OCI-LY3 (cell line): Measurements from ENCODE around the gene SYCE1.
"Not testable (repeated sequence)": the region's sequence is repeated elsewhere in the genome, so short reads cannot be mapped to it uniquely, and the experiment has no call there.

ENCODE experiments used
- H2AFZ ChIP-seq: fragments of 200-600, 300-600 bp; shearing (Covaris generic); 2 replicates; pipeline ENCODE4 v1.6.0; 2014; ENCODE audit warnings: antibody characterized with exemption, low read depth, low read length
- H3K27ac ChIP-seq: fragments of 200-600, 300-600 bp; sonication (generic); 2 replicates; pipeline ENCODE4 v1.5.1; 2014; ENCODE audit warnings: mild to moderate bottlenecking, low read length, moderate library complexity, mixed read lengths
- H3K27me3 ChIP-seq: fragments of 200-600, 300-600 bp; sonication (generic); 2 replicates; pipeline ENCODE4 v1.6.1; 2014; ENCODE audit warnings: low read depth, low read length, mixed read lengths
- H3K36me3 ChIP-seq: fragments of 200-600, 300-600 bp; sonication (generic); replicated peaks from 2 replicates; pipeline ENCODE3; 2014; ENCODE audit warnings: low read depth, low read length, mixed read lengths
- H3K4me1 ChIP-seq: fragments of 300-600, 200-600 bp; sonication (generic); 2 replicates; pipeline ENCODE4 v1.6.1; 2014; ENCODE audit warnings: low read length, mixed read lengths
- H3K4me2 ChIP-seq: fragments of 200-600, 300-600 bp; sonication (generic); 2 replicates; pipeline ENCODE4 v1.6.1; 2014; ENCODE audit warnings: low read length, mixed read lengths
- H3K4me3 ChIP-seq: fragments of 300-600, 200-600 bp; sonication (generic); 2 replicates; pipeline ENCODE4 v1.5.1; 2014; ENCODE audit warnings: antibody characterized with exemption, mild to moderate bottlenecking, low read length, moderate library complexity
- H3K79me2 ChIP-seq: fragments of 300-600, 200-600 bp; shearing (Covaris generic); 2 replicates; pipeline ENCODE4 v1.6.1; 2014; ENCODE audit warnings: mild to moderate bottlenecking, low read length, mixed read lengths
- H3K9ac ChIP-seq: fragments of 300-600, 200-600 bp; shearing (Covaris generic); 2 replicates; pipeline ENCODE4 v1.6.0; 2014; ENCODE audit warnings: mild to moderate bottlenecking, low read length, moderate library complexity
- H3K9me3 ChIP-seq: fragments of 200-600, 300-600 bp; shearing (Covaris generic); 2 replicates; pipeline ENCODE4 v1.6.1; 2014; ENCODE audit warnings: low read length, mixed read lengths; ENCODE audit not compliant: insufficient read depth
- H4K20me1 ChIP-seq: fragments of 200-600, 300-600 bp; sonication (generic); 2 replicates; pipeline ENCODE4 v1.6.1; 2016; ENCODE audit warnings: low read length, mixed read lengths; ENCODE audit not compliant: insufficient read depth
- EZH2phosphoT487 ChIP-seq: fragments of 200-600 bp; shearing (Covaris generic); IDR thresholded peaks from 2 replicates; pipeline ENCODE4 v1.6.1; 2018; ENCODE audit warnings: antibody characterized with exemption, mixed run types, low read depth
- TF ChIP-seq, protein P1 (sequence below): fragments of 200-600, 300-600 bp; sonication (generic); IDR thresholded peaks from 2 replicates; pipeline ENCODE4 v1.5.1; 2014; ENCODE audit warnings: antibody characterized with exemption, low read length, low read depth

The SYCE1 gene

DNA sequence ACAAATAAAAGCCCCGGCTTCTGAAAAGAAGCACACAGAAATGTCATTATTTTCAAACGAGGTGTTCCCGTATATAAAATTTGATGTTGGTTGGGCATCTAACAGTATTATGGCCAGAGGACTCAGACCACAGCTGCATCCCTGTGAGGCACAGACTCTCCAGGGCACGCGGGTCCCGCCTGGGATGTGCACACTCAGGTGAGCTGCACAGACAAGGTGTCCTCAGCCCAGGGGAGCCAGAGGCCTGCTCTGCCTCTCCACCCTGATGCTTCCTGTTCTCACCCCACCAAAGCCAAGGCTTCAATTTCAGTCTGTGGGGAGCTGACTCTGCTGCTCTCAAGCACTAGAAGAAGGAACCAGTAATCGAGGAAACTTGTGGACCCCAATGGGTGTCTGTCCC is 39.9 kb downstream of the SYCE1 start:
- no peaks in the 10 kb centered on the region; the same call in 1 of the 2 replicates for H3K4me1 ChIP-seq

DNA sequence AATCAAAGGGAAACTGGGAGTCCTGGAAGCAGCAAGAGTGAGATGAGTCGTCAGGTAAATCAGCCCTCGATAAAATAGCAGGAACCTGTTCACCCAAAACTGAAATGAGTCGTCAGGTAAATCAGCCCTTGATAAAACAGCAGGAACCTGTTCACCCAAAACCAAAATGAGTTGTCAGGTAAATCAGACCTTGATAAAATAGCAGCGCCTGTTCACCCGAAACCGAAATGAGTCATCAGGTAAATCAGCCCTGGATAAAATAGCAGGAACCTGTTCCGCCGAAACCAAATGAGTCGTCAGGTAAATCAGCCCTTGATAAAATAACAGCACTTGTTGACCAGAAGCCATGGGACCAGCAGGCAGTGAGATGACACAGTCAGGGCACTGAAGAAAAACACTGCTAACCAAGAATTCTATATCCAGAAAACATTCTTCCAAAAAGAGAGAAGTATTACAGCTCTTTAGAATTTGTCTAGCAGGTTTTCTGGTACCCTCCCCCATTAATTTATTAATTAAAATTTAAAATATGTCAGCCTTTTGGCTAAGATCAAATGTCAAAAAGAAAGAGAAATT is 41.7 kb downstream of the SYCE1 start:
- Histone ChIP-seq H3K36me3 (no peaks in the 10 kb centered on the region), H2AFZ (no peak overlapping the region), H4K20me1 (no peaks in the 10 kb centered on the region), H3K9me3 (peaks cover 3% of the 10 kb centered on the region; the same call in 1 of the 2 replicates), H3K27me3 (no peaks in the 10 kb centered on the region), H3K4me2 (no peak overlapping the region), H3K27ac (no peak overlapping the region), H3K4me3 (no peak overlapping the region), H3K9ac (no peak overlapping the region), H3K79me2 (no peaks in the 10 kb centered on the region), H3K4me1 (peaks cover 4% of the 10 kb centered on the region)
- TF ChIP-seq EZH2phosphoT487, result no peak
- TF ChIP-seq, protein P1, sequence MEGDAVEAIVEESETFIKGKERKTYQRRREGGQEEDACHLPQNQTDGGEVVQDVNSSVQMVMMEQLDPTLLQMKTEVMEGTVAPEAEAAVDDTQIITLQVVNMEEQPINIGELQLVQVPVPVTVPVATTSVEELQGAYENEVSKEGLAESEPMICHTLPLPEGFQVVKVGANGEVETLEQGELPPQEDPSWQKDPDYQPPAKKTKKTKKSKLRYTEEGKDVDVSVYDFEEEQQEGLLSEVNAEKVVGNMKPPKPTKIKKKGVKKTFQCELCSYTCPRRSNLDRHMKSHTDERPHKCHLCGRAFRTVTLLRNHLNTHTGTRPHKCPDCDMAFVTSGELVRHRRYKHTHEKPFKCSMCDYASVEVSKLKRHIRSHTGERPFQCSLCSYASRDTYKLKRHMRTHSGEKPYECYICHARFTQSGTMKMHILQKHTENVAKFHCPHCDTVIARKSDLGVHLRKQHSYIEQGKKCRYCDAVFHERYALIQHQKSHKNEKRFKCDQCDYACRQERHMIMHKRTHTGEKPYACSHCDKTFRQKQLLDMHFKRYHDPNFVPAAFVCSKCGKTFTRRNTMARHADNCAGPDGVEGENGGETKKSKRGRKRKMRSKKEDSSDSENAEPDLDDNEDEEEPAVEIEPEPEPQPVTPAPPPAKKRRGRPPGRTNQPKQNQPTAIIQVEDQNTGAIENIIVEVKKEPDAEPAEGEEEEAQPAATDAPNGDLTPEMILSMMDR, result no peak

More for the DNA sequence above, 39.9 kb downstream of the SYCE1 start:
- H3K27ac ChIP-seq, result no peak overlapping the region
- no peak overlapping the region for H3K4me3 ChIP-seq
- no peak overlapping the region for H3K4me2 ChIP-seq
- no peaks in the 10 kb centered on the region for H4K20me1 ChIP-seq
- H3K36me3 ChIP-seq, result no peaks in the 10 kb centered on the region
- no peak overlapping the region for H3K9ac ChIP-seq
- no peak overlapping the region for H2AFZ ChIP-seq
- H3K79me2 ChIP-seq, result no peaks in the 10 kb centered on the region
- H3K9me3 ChIP-seq, result peaks cover 3% of the 10 kb centered on the region; the same call in 1 of the 2 replicates
- no peaks in the 10 kb centered on the region for H3K27me3 ChIP-seq
- TF ChIP-seq, protein P1, result no peak
- TF ChIP-seq EZH2phosphoT487, result no peak

DNA sequence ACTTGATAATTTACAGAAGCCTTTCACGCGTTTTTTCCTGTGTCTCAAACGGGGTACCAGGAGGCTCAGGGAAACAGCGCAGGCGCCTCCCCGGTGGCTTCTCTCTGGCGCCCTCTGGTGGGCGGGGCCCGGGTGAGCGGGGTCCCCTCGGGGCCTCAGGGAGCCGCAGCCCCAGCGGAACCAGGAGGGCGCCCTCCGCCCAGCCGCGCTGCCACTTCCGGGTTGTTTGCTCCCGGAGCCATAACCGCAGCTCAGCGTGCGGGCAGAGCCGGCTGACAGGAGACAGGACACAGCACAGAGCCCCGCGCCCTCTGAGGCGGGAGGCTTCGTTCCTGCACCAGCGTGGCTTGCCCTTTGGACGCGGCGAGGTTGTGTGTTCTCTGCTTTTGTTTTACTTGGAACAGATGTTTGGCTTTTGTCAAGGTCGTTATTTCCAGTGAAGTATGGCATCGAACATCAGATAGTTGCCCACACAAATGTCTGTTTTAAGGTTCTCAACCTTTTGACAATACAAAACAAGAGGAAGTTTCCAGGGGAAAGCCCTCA is 45.1 kb downstream of the SYCE1 start:
- H3K9me3 ChIP-seq, result peaks cover 3% of the 10 kb centered on the region; the same call in 1 of the 2 replicates
- peak overlapping the region; percentile 80 for H3K9ac ChIP-seq
- no peaks in the 10 kb centered on the region for H4K20me1 ChIP-seq
- TF ChIP-seq, protein P1, result peak; percentile 73
- TF ChIP-seq EZH2phosphoT487, result no peak
- H3K36me3 ChIP-seq, result no peaks in the 10 kb centered on the region
- H2AFZ ChIP-seq, result peak overlapping the region; percentile 99
- H3K27me3 ChIP-seq, result no peaks in the 10 kb centered on the region
- peak overlapping the region; percentile 22; the same call in 1 of the 2 replicates for H3K27ac ChIP-seq
- H3K4me2 ChIP-seq, result peak overlapping the region; percentile 96
- H3K79me2 ChIP-seq, result no peaks in the 10 kb centered on the region
- peaks cover 4% of the 10 kb centered on the region for H3K4me1 ChIP-seq
- H3K4me3 ChIP-seq, result peak overlapping the region; percentile 92

DNA sequence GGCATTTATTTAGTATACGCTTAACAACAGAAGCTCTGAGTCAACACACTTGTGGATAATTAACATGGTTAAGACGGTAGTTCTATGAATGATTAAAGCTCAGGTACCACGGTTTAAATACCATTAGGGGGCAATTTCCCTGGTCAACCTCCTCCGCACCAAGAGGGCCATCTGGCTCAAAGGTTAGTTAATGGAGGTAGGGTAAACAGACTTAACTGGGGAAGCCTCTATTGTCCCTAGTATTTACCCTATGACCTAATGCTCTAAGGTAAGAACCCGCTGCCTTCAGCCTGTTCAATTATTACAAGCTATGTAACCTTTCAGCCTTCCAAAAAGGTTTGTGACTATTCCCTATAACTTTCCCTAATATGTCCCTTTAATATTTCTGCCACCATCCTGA is 46.9 kb downstream of the SYCE1 start:
- H3K27ac ChIP-seq, H3K9me3 ChIP-seq, H2AFZ ChIP-seq, H3K36me3 ChIP-seq, H3K4me1 ChIP-seq, H3K9ac ChIP-seq, H3K79me2 ChIP-seq, H3K4me2 ChIP-seq, H3K4me3 ChIP-seq, H3K27me3 ChIP-seq, H4K20me1 ChIP-seq: not testable (repeated sequence)
